Fibroblast of villous mesenchyme (primary cell): ENCODE measurements around the gene CAVIN2. TPM values are rescaled to one million over a fixed set of nuclear protein-coding genes. Genes with fewer than 3 reads are reported as not detected.

ENCODE experiments used
- DNase-seq: peaks from one replicate; pipeline ENCODE4 v3.0.0-alpha.2; 2010; ENCODE audit warnings: low read depth
- H3K4me3 ChIP-seq: 2 replicates; pipeline ENCODE4 v1.5.1; 2011; ENCODE audit warnings: low read depth, mild to moderate bottlenecking, low read length
- CTCF ChIP-seq: IDR thresholded peaks from 2 replicates; pipeline ENCODE4 v1.5.1; 2012; ENCODE audit warnings: low read depth, mild to moderate bottlenecking, low read length; ENCODE audit not compliant: insufficient read depth
- total RNA-seq: library from RNA; depleted of rRNA; stranded (reverse); fragments of >200 nt; gene quantifications from 2 replicates; pipeline ENCODE4 v1.2.3, GENCODE V29; 2012

The CAVIN2 gene
- total RNA-seq, 1 donor = 21.6 TPM

- no peak overlapping the region for H3K4me3 ChIP-seq
- no peak for DNase-seq
- TF ChIP-seq CTCF = no peak
Observed at GRCh38 chr2:191821078-191821477, 25.8 kb downstream of the CAVIN2 start.

GRCh38 chr2:191818725-191819350 is 28.1 kb downstream of the CAVIN2 start:
- peak; percentile 35 for DNase-seq
- TF ChIP-seq CTCF = no peak

GRCh38 chr2:191818133-191818532 is 28.8 kb downstream of the CAVIN2 start:
- no peak for DNase-seq
- H3K4me3 ChIP-seq = no peak overlapping the region
- no peak for TF ChIP-seq CTCF

More at GRCh38 chr2:191818725-191819350, 28.1 kb downstream of the CAVIN2 start:
- H3K4me3 ChIP-seq = no peak overlapping the region

GRCh38 chr2:191815010-191815409 is 31.9 kb downstream of the CAVIN2 start:
- no peak for DNase-seq
- no peak for TF ChIP-seq CTCF
- H3K4me3 ChIP-seq = no peak overlapping the region

GRCh38 chr2:191813943-191814342 is 32.9 kb downstream of the CAVIN2 start:
- TF ChIP-seq CTCF = no peak
- DNase-seq = no peak
- no peak overlapping the region for H3K4me3 ChIP-seq

- H3K4me3 ChIP-seq = no peak overlapping the region
- peak; percentile 84 for TF ChIP-seq CTCF
- DNase-seq = peak; percentile 76
Observed at GRCh38 chr2:191811807-191812602, 34.9 kb downstream of the CAVIN2 start.
